Neural progenitor cell (in vitro differentiated cells): ENCODE data around the gene UNK. TPM values are rescaled to one million over a fixed set of nuclear protein-coding genes. Genes with fewer than 3 reads are reported as not detected.

Experiments
- DNase-seq: peaks from one replicate; pipeline ENCODE4 v3.0.0-alpha.2; 2016; ENCODE audit warnings: low spot score
- H2AFZ ChIP-seq: fragments of 200-600 bp; sonication (generic); replicated peaks from 2 replicates; pipeline ENCODE4 v1.6.1; 2016; ENCODE audit warnings: antibody characterized with exemption
- H3F3A ChIP-seq: fragments of 200-600 bp; sonication (generic); 2 replicates; pipeline ENCODE4 v1.6.1; 2016; ENCODE audit warnings: antibody characterized with exemption, low read depth
- H3K27ac ChIP-seq: fragments of 200-600 bp; sonication (generic); 2 replicates; pipeline ENCODE4 v1.5.1; 2016; ENCODE audit warnings: mild to moderate bottlenecking
- H3K27me3 ChIP-seq: fragments of 200-600 bp; sonication (generic); 2 replicates; pipeline ENCODE4 v1.6.1; 2016; ENCODE audit warnings: mild to moderate bottlenecking, moderate library complexity
- H3K36me3 ChIP-seq: fragments of 200-600 bp; sonication (generic); 2 replicates; pipeline ENCODE4 v1.5.1; 2016
- H3K4me1 ChIP-seq: fragments of 200-600 bp; sonication (generic); 2 replicates; pipeline ENCODE4 v1.6.1; 2016; ENCODE audit warnings: mixed run types
- H3K4me2 ChIP-seq: fragments of 200-600 bp; sonication (generic); 2 replicates; pipeline ENCODE4 v1.6.1; 2016
- H3K4me3 ChIP-seq: fragments of 200-600 bp; sonication (generic); 2 replicates; pipeline ENCODE4 v1.5.1; 2016
- H3K79me2 ChIP-seq: fragments of 200-600 bp; sonication (generic); 2 replicates; pipeline ENCODE4 v1.6.1; 2016; ENCODE audit warnings: low read depth
- H3K9ac ChIP-seq: fragments of 200-600 bp; sonication (generic); 2 replicates; pipeline ENCODE4 v1.6.1; 2016
- H3K9me3 ChIP-seq: fragments of 200-600 bp; sonication (generic); 2 replicates; pipeline ENCODE4 v1.5.1; 2016; ENCODE audit warnings: low read depth
- H4K20me1 ChIP-seq: fragments of 200-600 bp; sonication (generic); 2 replicates; pipeline ENCODE4 v1.6.1; 2016; ENCODE audit warnings: low read depth
- H3K27ac Mint-ChIP-seq: 3 replicates; pipeline ENCODE4 v1.8.0; 2021; ENCODE audit warnings: mixed read lengths
- H3K27me3 Mint-ChIP-seq: 2 replicates; pipeline ENCODE4 v1.8.0; 2022; ENCODE audit warnings: low read depth, mild to moderate bottlenecking, inconsistent platforms, moderate library complexity, mixed read lengths; ENCODE audit not compliant: insufficient read depth
- H3K36me3 Mint-ChIP-seq: 3 replicates; pipeline ENCODE4 v1.8.0; 2021; ENCODE audit warnings: mixed read lengths
- H3K4me1 Mint-ChIP-seq: 3 replicates; pipeline ENCODE4 v1.8.0; 2021; ENCODE audit warnings: mixed read lengths
- H3K4me3 Mint-ChIP-seq: 3 replicates; pipeline ENCODE4 v1.8.0; 2021; ENCODE audit warnings: mild to moderate bottlenecking, moderate library complexity, mixed read lengths
- H3K9me3 Mint-ChIP-seq: 3 replicates; pipeline ENCODE4 v1.8.0; 2020; ENCODE audit warnings: mixed read lengths
- CTCF ChIP-seq: fragments of 200-600 bp; sonication (generic); IDR thresholded peaks from 2 replicates; pipeline ENCODE4 v1.5.1; 2017; ENCODE audit warnings: antibody characterized with exemption, mild to moderate bottlenecking
- EZH2 ChIP-seq: fragments of 200-600 bp; sonication (generic); IDR thresholded peaks from 2 replicates; pipeline ENCODE4 v1.6.1; 2017; ENCODE audit warnings: antibody characterized with exemption, mild to moderate bottlenecking, moderate library complexity
- EZH2phosphoT487 ChIP-seq: fragments of 200-600 bp; sonication (generic); IDR thresholded peaks from 2 replicates; pipeline ENCODE4 v1.6.1; 2017; ENCODE audit warnings: antibody characterized with exemption
- total RNA-seq: library from RNA; depleted of rRNA; stranded (reverse); fragments of >200 nt; gene quantifications from 2 replicates; pipeline ENCODE4 v1.2.3, GENCODE V29; 2015; ENCODE audit warnings: low replicate concordance

UNK gene
- total RNA-seq, 1 donor from 2014 or later, result 38.5 TPM

DNA sequence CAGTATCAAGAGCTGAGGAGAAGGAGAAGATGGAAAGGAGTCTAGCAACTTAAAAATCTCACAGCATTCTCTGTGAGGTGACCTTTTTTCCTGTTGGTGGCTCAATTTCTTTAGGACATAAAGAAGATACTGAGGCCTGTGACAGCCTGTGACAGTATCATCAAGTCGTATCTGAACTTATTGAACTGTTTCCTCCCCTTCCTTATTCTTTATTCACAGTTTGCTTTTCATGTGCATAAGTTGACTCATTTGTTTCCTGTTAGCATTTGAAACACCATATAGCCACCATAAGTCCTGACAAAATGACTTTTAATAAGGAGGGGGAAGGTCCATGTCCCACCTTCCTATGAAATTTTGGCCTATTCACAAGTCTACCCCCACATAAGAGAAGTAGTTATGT lies 8.9 kb downstream of the UNK start:
- TF ChIP-seq CTCF (no peak), EZH2 (no peak), EZH2phosphoT487 (no peak)
- H3K4me3 Mint-ChIP-seq, result no peak overlapping the region
- Histone ChIP-seq H3K27ac (no peak overlapping the region), H3K36me3 (peaks cover 8% of the 10 kb centered on the region), H3K4me2 (no peak overlapping the region), H3K9me3 (no peaks in the 10 kb centered on the region), H3K9ac (no peak overlapping the region), H3K4me1 (no peaks in the 10 kb centered on the region), H3K79me2 (peaks cover 98% of the 10 kb centered on the region), H3F3A (peaks cover 2% of the 10 kb centered on the region), H2AFZ (no peak overlapping the region), H3K4me3 (no peak overlapping the region), H4K20me1 (peaks cover 71% of the 10 kb centered on the region), H3K27me3 (no peaks in the 10 kb centered on the region)
- peaks cover 6% of the 10 kb centered on the region for H3K4me1 Mint-ChIP-seq
- no peak for DNase-seq
- no peaks in the 10 kb centered on the region for H3K9me3 Mint-ChIP-seq
- H3K36me3 Mint-ChIP-seq, result peaks cover 28% of the 10 kb centered on the region
- H3K27ac Mint-ChIP-seq, result no peak overlapping the region
- no peaks in the 10 kb centered on the region for H3K27me3 Mint-ChIP-seq

- Histone ChIP-seq H3F3A (peaks cover 2% of the 10 kb centered on the region), H3K9me3 (no peaks in the 10 kb centered on the region), H4K20me1 (peaks cover 65% of the 10 kb centered on the region), H3K4me3 (no peak overlapping the region), H3K36me3 (peaks cover 8% of the 10 kb centered on the region), H3K4me1 (no peaks in the 10 kb centered on the region), H3K9ac (no peak overlapping the region), H2AFZ (no peak overlapping the region), H3K27me3 (no peaks in the 10 kb centered on the region), H3K27ac (no peak overlapping the region), H3K4me2 (no peak overlapping the region), H3K79me2 (peaks cover 86% of the 10 kb centered on the region)
- no peaks in the 10 kb centered on the region for H3K9me3 Mint-ChIP-seq
- peaks cover 1% of the 10 kb centered on the region for H3K4me1 Mint-ChIP-seq
- no peaks in the 10 kb centered on the region for H3K27me3 Mint-ChIP-seq
- no peak for DNase-seq
- H3K36me3 Mint-ChIP-seq, result peaks cover 31% of the 10 kb centered on the region
- no peak for TF ChIP-seq CTCF
- TF ChIP-seq EZH2, result no peak
- no peak for TF ChIP-seq EZH2phosphoT487
- no peak overlapping the region for H3K4me3 Mint-ChIP-seq
- no peak overlapping the region for H3K27ac Mint-ChIP-seq
Measured at GRCh38 chr17:75795820-75796607, 11.4 kb downstream of the UNK start.

DNA sequence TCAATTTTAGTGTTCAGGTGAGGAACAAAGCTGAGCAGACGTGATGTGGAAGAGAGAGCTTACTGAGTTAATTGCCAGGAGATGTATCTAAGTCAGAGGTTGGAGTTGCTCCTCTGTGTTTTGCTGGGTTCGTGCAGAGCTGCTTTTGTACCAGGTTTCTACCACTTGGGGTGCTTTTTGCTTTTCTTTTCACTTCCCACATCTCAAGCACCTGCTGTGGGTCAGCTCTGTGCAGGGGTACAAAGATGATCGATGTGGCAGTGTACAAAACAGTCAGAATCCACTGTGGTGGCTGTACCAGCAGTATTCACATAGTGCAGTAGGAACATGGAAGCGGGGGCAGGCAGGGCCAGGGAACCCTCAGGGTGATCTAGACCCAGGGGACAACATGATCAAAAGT lies 14.8 kb downstream of the UNK start:
- no peaks in the 10 kb centered on the region for H3K27me3 ChIP-seq
- no peaks in the 10 kb centered on the region for H3K4me1 Mint-ChIP-seq
- H3K4me2 ChIP-seq, result no peak overlapping the region
- no peaks in the 10 kb centered on the region for H3K27me3 Mint-ChIP-seq
- no peak overlapping the region for H3K4me3 Mint-ChIP-seq
- DNase-seq, result no peak
- no peaks in the 10 kb centered on the region for H3K4me1 ChIP-seq
- H3K9me3 ChIP-seq, result no peaks in the 10 kb centered on the region
- no peak overlapping the region for H2AFZ ChIP-seq
- peaks cover 21% of the 10 kb centered on the region for H3K36me3 Mint-ChIP-seq
- peak overlapping the region; percentile 13 for H3K27ac ChIP-seq
- peaks cover 84% of the 10 kb centered on the region for H3K79me2 ChIP-seq
- peaks cover 8% of the 10 kb centered on the region for H3K36me3 ChIP-seq
- TF ChIP-seq CTCF (no peak), EZH2phosphoT487 (no peak), EZH2 (no peak)
- no peak overlapping the region for H3K9ac ChIP-seq
- peaks cover 9% of the 10 kb centered on the region for H3F3A ChIP-seq
- no peak overlapping the region for H3K4me3 ChIP-seq
- peaks cover 57% of the 10 kb centered on the region for H4K20me1 ChIP-seq
- no peaks in the 10 kb centered on the region for H3K9me3 Mint-ChIP-seq
- no peak overlapping the region for H3K27ac Mint-ChIP-seq
